Endothelial cell of umbilical vein (primary cell): ENCODE data around the gene UNC5C. TPM values are rescaled to one million over a fixed set of nuclear protein-coding genes. Genes with fewer than 3 reads are reported as not detected.
A peak's percentile ranks its signal among the peaks of the same experiment; 100 is the strongest.

Experiments
- BruUV-seq: library from RNA; stranded (reverse); fragments of 400-500 nt; replicated peaks from 2 replicates; lab custom pipeline; 2021; lab: Mats Ljungman, UMichigan
- CTCF ChIA-PET: fragments of 300-600, 350-600 bp; sonication (Branson Sonifier 250); formaldehyde crosslinking; loops from one replicate; lab custom pipeline; 2021; ENCODE audit warnings: antibody characterized with exemption, inconsistent platforms; lab: Charles Lee
- POLR2A ChIA-PET: fragments of 300-600, 350-600 bp; sonication (Branson Sonifier 250); formaldehyde crosslinking; loops from one replicate; lab custom pipeline; 2021; ENCODE audit warnings: antibody characterized with exemption, inconsistent platforms; lab: Charles Lee
- DNase-seq: peaks from one replicate; pipeline ENCODE4 v3.0.0-alpha.2; 2011; ENCODE audit warnings: low read depth, low spot score
- FAIRE-seq: peaks from 2 replicates; lab custom pipeline; 2011; peaks lifted over from hg19 to GRCh38; lab: Jason Lieb, UNC
- H2AFZ ChIP-seq: 2 replicates; pipeline ENCODE4 v1.6.0; 2012; ENCODE audit warnings: low read depth, low read length, control low read depth, inconsistent platforms
- H3K27ac ChIP-seq: 2 replicates; pipeline ENCODE4 v1.5.1; 2011; ENCODE audit warnings: low read depth, mild to moderate bottlenecking, control low read depth, low read length, moderate library complexity; ENCODE audit not compliant: insufficient read depth
- H3K27me3 ChIP-seq, 2 experiments: 2 replicates each; pipeline versions ENCODE4 v1.6.0 to v1.6.1; 2011; ENCODE audit warnings: low read length in 2 of 2, mixed read lengths in 1 of 2; ENCODE audit not compliant: control insufficient read depth in 2 of 2, insufficient read depth in 2 of 2
- H3K36me3 ChIP-seq, 2 experiments: 2 replicates in 1 of 2; 3 replicates in 1 of 2; pipeline ENCODE4 v1.5.1; 2011; ENCODE audit warnings: low read length in 2 of 2, mild to moderate bottlenecking in 1 of 2, moderate library complexity in 1 of 2; ENCODE audit not compliant: control insufficient read depth in 2 of 2, insufficient read depth in 2 of 2; ENCODE audit errors: extremely low read depth in 1 of 2
- H3K4me1 ChIP-seq: 3 replicates; pipeline ENCODE4 v1.5.1; 2011; ENCODE audit warnings: mild to moderate bottlenecking, low read length; ENCODE audit not compliant: control insufficient read depth, insufficient read depth; ENCODE audit errors: extremely low read depth
- H3K4me2 ChIP-seq: 2 replicates; pipeline ENCODE4 v1.6.1; 2011; ENCODE audit warnings: low read length, control low read depth, mixed read lengths; ENCODE audit not compliant: insufficient read depth
- H3K4me3 ChIP-seq, 3 experiments: fragments of 200-600 bp in 1 of 3; sonication (generic), shearing (Covaris generic) in 1 of 3; replicated peaks in 1 of 3; 2 replicates each; pipeline ENCODE4 v1.5.1; 2011 to 2016; ENCODE audit warnings: control low read depth in 3 of 3, low read length in 3 of 3, mild to moderate bottlenecking in 2 of 3, inconsistent platforms in 1 of 3, low read depth in 1 of 3, moderate library complexity in 1 of 3; ENCODE audit not compliant: insufficient read depth in 1 of 3
- H3K79me2 ChIP-seq: 2 replicates; pipeline ENCODE4 v1.6.0; 2012; ENCODE audit warnings: low read length, inconsistent platforms; ENCODE audit not compliant: control insufficient read depth, insufficient read depth
- H3K9ac ChIP-seq: replicated peaks from 2 replicates; pipeline ENCODE3; 2011; ENCODE audit warnings: low read length, control low read depth; ENCODE audit not compliant: insufficient read depth; ENCODE audit errors: extremely low read depth
- H3K9me1 ChIP-seq: replicated peaks from 3 replicates; pipeline ENCODE4 v1.6.0; 2011; ENCODE audit warnings: mild to moderate bottlenecking, low read length; ENCODE audit not compliant: control insufficient read depth, insufficient read depth; ENCODE audit errors: extremely low read depth
- H3K9me3 ChIP-seq: replicated peaks from 2 replicates; pipeline ENCODE4 v1.5.1; 2012; ENCODE audit warnings: low read length, inconsistent platforms; ENCODE audit not compliant: control insufficient read depth, insufficient read depth
- H4K20me1 ChIP-seq: replicated peaks from 2 replicates; pipeline ENCODE3; 2011; ENCODE audit warnings: mild to moderate bottlenecking, low read length; ENCODE audit not compliant: control insufficient read depth, insufficient read depth; ENCODE audit errors: extremely low read depth
- EZH2 ChIP-seq: IDR thresholded peaks from 2 replicates; pipeline ENCODE4 v1.6.1; 2012; ENCODE audit warnings: borderline replicate concordance, low read depth, mild to moderate bottlenecking, moderate library complexity, low read length, inconsistent platforms; ENCODE audit not compliant: severe bottlenecking
- FOS ChIP-seq: IDR thresholded peaks from 2 replicates; pipeline ENCODE4 v1.6.1; 2011; ENCODE audit warnings: mild to moderate bottlenecking, low read length, moderate library complexity, borderline replicate concordance; ENCODE audit not compliant: insufficient read depth
- GATA2 ChIP-seq: IDR thresholded peaks from 2 replicates; pipeline ENCODE4 v1.7.0; 2011; ENCODE audit warnings: low read depth, mild to moderate bottlenecking, moderate library complexity, mixed read lengths, low read length; ENCODE audit not compliant: insufficient read length, insufficient read depth
- JUN ChIP-seq: IDR thresholded peaks from 2 replicates; pipeline ENCODE4 v1.6.1; 2011; ENCODE audit warnings: borderline replicate concordance, low read depth; ENCODE audit not compliant: insufficient read length, insufficient read depth
- MYC ChIP-seq: IDR thresholded peaks from one replicate; pipeline ENCODE4 v1.6.1; 2011; ENCODE audit warnings: mild to moderate bottlenecking, low read depth, low read length
- POLR2A ChIP-seq: IDR thresholded peaks from 2 replicates; pipeline ENCODE4 v1.6.1; 2012; ENCODE audit warnings: low read depth, mild to moderate bottlenecking, control low read depth, low read length
- POLR2AphosphoS5 ChIP-seq: IDR thresholded peaks from 2 replicates; pipeline ENCODE4 v1.6.1; 2012; ENCODE audit warnings: low read depth, mild to moderate bottlenecking, control low read depth, low read length, moderate library complexity; ENCODE audit not compliant: insufficient read depth
- dilution Hi-C: fragments of 300-500 bp; cut with MboI; formaldehyde crosslinking; loops from one replicate; pipeline ENCODE4 v1.15.0; 2019; ENCODE audit warnings: low sequenced_read_pairs; ENCODE audit not compliant: extremely low pct_ligation_motif_present
- intact Hi-C: fragments of 100-400 bp; cut with micrococcal nuclease; formaldehyde crosslinking; loops from one replicate; pipeline ENCODE4 v1.10.0; 2022
- polyA plus RNA-seq, 4 experiments: library from polyadenylated mRNA; depleted of rRNA in 3 of 4; stranded (reverse) in 3 of 4; unstranded in 1 of 4; fragments of >200 nt; gene quantifications; 2 replicates each; pipeline versions ENCODE4 v1.2.1 to v1.2.3, GENCODE V29; 2011 to 2012; ENCODE audit warnings: missing spikeins in 1 of 4
- total RNA-seq: library from RNA; stranded (reverse); gene quantifications from 2 replicates; pipeline ENCODE4 v1.2.3, GENCODE V29; 2021
- TF ChIP-seq, protein P1 (sequence below), 2 donors: IDR thresholded peaks; 1 replicate in 1 of 2; 2 replicates in 1 of 2; pipeline ENCODE4 v1.5.1; 2011; ENCODE audit warnings: low read length in 2 of 2, mild to moderate bottlenecking in 2 of 2, moderate library complexity in 2 of 2, control low read depth in 1 of 2, inconsistent platforms in 1 of 2, low read depth in 1 of 2; ENCODE audit not compliant: insufficient read depth in 1 of 2; ENCODE audit errors: extremely low read depth in 1 of 2
- TF ChIP-seq, protein P2 (sequence below): IDR thresholded peaks from 2 replicates; pipeline ENCODE4 v1.6.1; 2011; ENCODE audit not compliant: insufficient read depth, insufficient read length

UNC5C gene
- total and polyA plus RNA-seq, 2 donors (not counting 3 experiments of a cell fraction or from before 2014, with no cell fraction given): 0.44 to 0.53 TPM

DNA sequence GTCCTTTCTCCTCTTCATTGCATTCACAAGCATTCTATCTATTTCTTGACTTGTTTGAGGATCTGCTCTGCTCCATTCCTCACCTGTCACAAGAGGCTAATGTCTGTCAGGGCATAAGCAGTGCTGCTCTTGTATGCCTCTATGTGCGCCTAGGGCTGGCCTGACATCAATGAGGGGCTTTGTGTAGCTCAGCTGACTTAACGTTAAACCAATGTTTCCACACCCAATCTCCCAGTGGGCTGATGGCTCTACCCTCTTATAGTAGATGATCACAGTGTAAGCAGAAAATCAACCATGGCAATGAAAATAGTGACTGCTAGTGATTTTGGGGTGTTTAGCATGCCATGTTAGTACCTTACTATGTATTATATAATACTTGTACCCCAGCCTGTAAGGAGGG lies 139.0 kb downstream of the UNC5C start:
- FAIRE-seq (no peak), DNase-seq (no peak)
- Histone ChIP-seq H2AFZ (no peak overlapping the region), H4K20me1 (no peaks in the 10 kb centered on the region), H3K9ac (no peak overlapping the region), H3K27ac (peak overlapping the region; percentile 21), H3K27me3 (no peaks in the 10 kb centered on the region), H3K9me3 (no peaks in the 10 kb centered on the region), H3K9me1 (no peaks in the 10 kb centered on the region), H3K4me1 (peaks cover 20% of the 10 kb centered on the region), H3K4me3 (no peak overlapping the region), H3K4me2 (no peak overlapping the region), H3K79me2 (no peaks in the 10 kb centered on the region), H3K36me3 (no peaks in the 10 kb centered on the region)
- BruUV-seq: no TSS peak
- no peak for TF ChIP-seq POLR2AphosphoS5
- TF ChIP-seq EZH2: no peak
- no peak for TF ChIP-seq GATA2
- no peak for TF ChIP-seq JUN
- TF ChIP-seq, protein P1, sequence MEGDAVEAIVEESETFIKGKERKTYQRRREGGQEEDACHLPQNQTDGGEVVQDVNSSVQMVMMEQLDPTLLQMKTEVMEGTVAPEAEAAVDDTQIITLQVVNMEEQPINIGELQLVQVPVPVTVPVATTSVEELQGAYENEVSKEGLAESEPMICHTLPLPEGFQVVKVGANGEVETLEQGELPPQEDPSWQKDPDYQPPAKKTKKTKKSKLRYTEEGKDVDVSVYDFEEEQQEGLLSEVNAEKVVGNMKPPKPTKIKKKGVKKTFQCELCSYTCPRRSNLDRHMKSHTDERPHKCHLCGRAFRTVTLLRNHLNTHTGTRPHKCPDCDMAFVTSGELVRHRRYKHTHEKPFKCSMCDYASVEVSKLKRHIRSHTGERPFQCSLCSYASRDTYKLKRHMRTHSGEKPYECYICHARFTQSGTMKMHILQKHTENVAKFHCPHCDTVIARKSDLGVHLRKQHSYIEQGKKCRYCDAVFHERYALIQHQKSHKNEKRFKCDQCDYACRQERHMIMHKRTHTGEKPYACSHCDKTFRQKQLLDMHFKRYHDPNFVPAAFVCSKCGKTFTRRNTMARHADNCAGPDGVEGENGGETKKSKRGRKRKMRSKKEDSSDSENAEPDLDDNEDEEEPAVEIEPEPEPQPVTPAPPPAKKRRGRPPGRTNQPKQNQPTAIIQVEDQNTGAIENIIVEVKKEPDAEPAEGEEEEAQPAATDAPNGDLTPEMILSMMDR (IDR thresholded peaks at IDR 0.05; ENCODE audit: extremely low read depth in 1 of 2, insufficient read depth in 1 of 2, low read depth in 1 of 2, low read length in 2 of 2): no peak
- no peak for TF ChIP-seq FOS
- TF ChIP-seq MYC: no peak
- no peak for TF ChIP-seq POLR2A
- TF ChIP-seq, protein P2, sequence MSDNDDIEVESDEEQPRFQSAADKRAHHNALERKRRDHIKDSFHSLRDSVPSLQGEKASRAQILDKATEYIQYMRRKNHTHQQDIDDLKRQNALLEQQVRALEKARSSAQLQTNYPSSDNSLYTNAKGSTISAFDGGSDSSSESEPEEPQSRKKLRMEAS: no peak
- POLR2A ChIA-PET: no interaction called here
- intact Hi-C loops (no loop called here), dilution Hi-C loops (no loop called here)
- CTCF ChIA-PET: no interaction called here
